CD8-positive, alpha-beta memory T cell (primary cell): ENCODE measurements around the gene VDR. TPM values are rescaled to one million over a fixed set of nuclear protein-coding genes. Genes with fewer than 3 reads are reported as not detected.

Experiments used
- CTCF ChIA-PET: fragments of 350-600 bp; sonication (Branson Sonifier 250); formaldehyde crosslinking; loops from one replicate; lab custom pipeline; 2021; ENCODE audit warnings: antibody characterized with exemption; lab: Charles Lee
- POLR2A ChIA-PET: fragments of 350-600 bp; sonication (Branson Sonifier 250); formaldehyde crosslinking; loops from one replicate; lab custom pipeline; 2021; ENCODE audit warnings: antibody characterized with exemption; lab: Charles Lee
- DNase-seq, 5 donors: peaks; one replicate each; pipeline versions ENCODE4 v3.0.0 to v3.0.0-alpha.2; 2020 to 2022; ENCODE audit warnings: mixed read lengths in 1 of 5
- H3K27ac ChIP-seq: one replicate; pipeline ENCODE4 v1.7.0; 2013; ENCODE audit warnings: low read depth, mild to moderate bottlenecking, low read length, moderate library complexity
- H3K27me3 ChIP-seq: 2 replicates; pipeline ENCODE4 v1.7.0; 2013; ENCODE audit warnings: low read length, mild to moderate bottlenecking; ENCODE audit not compliant: insufficient read depth, poor library complexity, severe bottlenecking
- H3K36me3 ChIP-seq: 2 replicates; pipeline ENCODE4 v1.7.0; 2013; ENCODE audit warnings: mild to moderate bottlenecking, low read length, moderate library complexity; ENCODE audit not compliant: insufficient read depth
- H3K4me1 ChIP-seq: 2 replicates; pipeline ENCODE4 v1.7.0; 2013; ENCODE audit warnings: mild to moderate bottlenecking, low read length, moderate library complexity; ENCODE audit not compliant: insufficient read depth
- H3K4me3 ChIP-seq: 2 replicates; pipeline ENCODE4 v1.7.0; 2013; ENCODE audit warnings: mild to moderate bottlenecking, low read length
- H3K9me3 ChIP-seq: 2 replicates; pipeline ENCODE4 v1.7.0; 2013; ENCODE audit warnings: mild to moderate bottlenecking, low read length
- H3K27ac Mint-ChIP-seq, 8 donors: one replicate each; pipeline ENCODE4 v1.8.0; 2020 to 2021; ENCODE audit warnings: mixed read lengths in 8 of 8, mild to moderate bottlenecking in 6 of 8, inconsistent platforms in 3 of 8, moderate library complexity in 3 of 8
- H3K27me3 Mint-ChIP-seq, 2 donors: one replicate each; pipeline ENCODE4 v1.8.0; 2020 to 2021; ENCODE audit warnings: mixed read lengths in 2 of 2, mild to moderate bottlenecking in 1 of 2, moderate library complexity in 1 of 2
- H3K36me3 Mint-ChIP-seq, 3 donors: one replicate each; pipeline ENCODE4 v1.8.0; 2020 to 2021; ENCODE audit warnings: mixed read lengths in 3 of 3, inconsistent platforms in 1 of 3, mild to moderate bottlenecking in 1 of 3
- H3K4me1 Mint-ChIP-seq, 3 donors: one replicate each; pipeline ENCODE4 v1.8.0; 2020 to 2021; ENCODE audit warnings: mixed read lengths in 3 of 3, inconsistent platforms in 1 of 3, mild to moderate bottlenecking in 1 of 3
- H3K4me3 Mint-ChIP-seq, 7 donors: one replicate each; pipeline ENCODE4 v1.8.0; 2020 to 2021; ENCODE audit warnings: mixed read lengths in 7 of 7, mild to moderate bottlenecking in 6 of 7, moderate library complexity in 4 of 7, inconsistent platforms in 2 of 7
- H3K9me3 Mint-ChIP-seq, 5 donors: one replicate each; pipeline ENCODE4 v1.8.0; 2020 to 2022; ENCODE audit warnings: mixed read lengths in 5 of 5, mild to moderate bottlenecking in 3 of 5, moderate library complexity in 2 of 5, inconsistent platforms in 1 of 5
- polyA plus RNA-seq: library from polyadenylated mRNA; unstranded; fragments of 300-500 nt; fragmentation: Illumina TruSeq; gene quantifications from one replicate; pipeline ENCODE4 v1.2.3, GENCODE V29; 2021
- total RNA-seq, 2 experiments: library from RNA; stranded (reverse); gene quantifications; one replicate each; pipeline ENCODE4 v1.2.3, GENCODE V29; 2021

VDR gene
- total and polyA plus RNA-seq, 3 experiments from 2014 or later: 0.54 to 83.4 (median 79.6) TPM

DNA sequence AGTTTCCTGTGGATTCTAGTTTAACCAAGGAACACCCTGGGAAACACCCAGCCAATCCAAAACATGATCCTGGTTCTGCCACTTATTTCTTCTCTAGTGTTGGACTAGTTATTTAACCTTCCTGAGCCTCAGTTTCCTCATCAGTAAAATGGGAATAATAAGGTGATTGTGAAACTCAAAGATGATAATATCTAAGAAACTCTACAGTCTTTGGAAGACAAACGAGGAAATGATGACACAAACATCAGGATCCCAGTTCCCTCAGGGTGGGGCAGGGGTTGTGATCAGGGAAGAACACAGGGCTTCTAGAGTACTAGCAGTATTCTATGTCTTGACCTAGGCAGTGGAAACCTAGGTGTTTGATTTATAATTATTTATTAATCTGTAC is 40.5 kb upstream of the VDR start:
- ChIA-PET CTCF (no interaction called here), POLR2A (no interaction called here)
- H3K27ac Mint-ChIP-seq: peak overlapping the region in 1 of 8 donors; percentile 19
- H3K27me3 Mint-ChIP-seq: peaks cover 19 to 25% of the 10 kb centered on the region in 2 donors
- no peak overlapping the region for H3K4me3 Mint-ChIP-seq
- Histone ChIP-seq H3K9me3 (no peaks in the 10 kb centered on the region), H3K36me3 (no peaks in the 10 kb centered on the region), H3K4me1 (no peaks in the 10 kb centered on the region), H3K4me3 (no peak overlapping the region), H3K27ac (no peak overlapping the region), H3K27me3 (no peaks in the 10 kb centered on the region)
- no peaks in the 10 kb centered on the region for H3K9me3 Mint-ChIP-seq
- H3K36me3 Mint-ChIP-seq: no peaks in the 10 kb centered on the region
- DNase-seq: no peak
- peaks cover 0 to 9% (median 7%) of the 10 kb centered on the region in 3 donors for H3K4me1 Mint-ChIP-seq

DNA sequence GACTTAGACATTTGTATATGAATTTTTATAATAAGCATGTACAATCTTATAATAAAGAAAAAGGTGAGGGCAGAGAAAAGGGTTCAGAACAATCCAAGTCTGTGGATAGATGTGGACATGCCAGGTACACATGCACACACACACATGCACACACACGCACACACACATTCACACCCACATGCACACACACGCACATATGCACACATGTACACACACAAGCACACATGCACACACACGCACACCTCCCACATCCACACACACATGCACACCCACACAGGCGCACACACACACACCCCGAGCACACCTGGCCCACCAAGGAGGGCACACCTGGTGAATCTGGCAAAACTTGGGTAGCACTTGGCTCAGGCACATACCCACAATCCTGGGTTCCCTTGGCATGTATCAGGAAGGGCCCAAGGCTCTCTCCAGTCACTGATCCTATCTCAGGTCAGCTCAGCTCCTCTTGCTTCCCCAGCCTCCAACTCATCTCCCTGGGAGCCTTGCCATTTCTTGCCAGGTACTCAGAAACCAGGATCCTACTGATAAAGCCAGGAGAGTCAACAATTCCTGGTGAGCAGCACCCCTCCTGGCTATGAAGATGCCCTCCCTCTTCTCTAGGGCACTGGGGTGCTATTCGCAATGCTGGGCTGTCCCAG is 40.0 kb upstream of the VDR start:
- no peaks in the 10 kb centered on the region for H3K9me3 ChIP-seq
- no peaks in the 10 kb centered on the region for H3K27me3 ChIP-seq
- ChIA-PET POLR2A (no interaction called here), CTCF (no interaction called here)
- H3K4me1 ChIP-seq: no peaks in the 10 kb centered on the region
- H3K27ac ChIP-seq: no peak overlapping the region
- Mint-ChIP-seq H3K4me3 (no peak overlapping the region), H3K9me3 (no peaks in the 10 kb centered on the region), H3K27ac (peak overlapping the region in 1 of 8 donors; percentile 19), H3K4me1 (peaks cover 0 to 9% (median 7%) of the 10 kb centered on the region in 3 donors), H3K27me3 (peaks cover 21 to 29% of the 10 kb centered on the region in 2 donors), H3K36me3 (no peaks in the 10 kb centered on the region)
- H3K4me3 ChIP-seq: no peak overlapping the region
- H3K36me3 ChIP-seq: no peaks in the 10 kb centered on the region
- no peak for DNase-seq

DNA sequence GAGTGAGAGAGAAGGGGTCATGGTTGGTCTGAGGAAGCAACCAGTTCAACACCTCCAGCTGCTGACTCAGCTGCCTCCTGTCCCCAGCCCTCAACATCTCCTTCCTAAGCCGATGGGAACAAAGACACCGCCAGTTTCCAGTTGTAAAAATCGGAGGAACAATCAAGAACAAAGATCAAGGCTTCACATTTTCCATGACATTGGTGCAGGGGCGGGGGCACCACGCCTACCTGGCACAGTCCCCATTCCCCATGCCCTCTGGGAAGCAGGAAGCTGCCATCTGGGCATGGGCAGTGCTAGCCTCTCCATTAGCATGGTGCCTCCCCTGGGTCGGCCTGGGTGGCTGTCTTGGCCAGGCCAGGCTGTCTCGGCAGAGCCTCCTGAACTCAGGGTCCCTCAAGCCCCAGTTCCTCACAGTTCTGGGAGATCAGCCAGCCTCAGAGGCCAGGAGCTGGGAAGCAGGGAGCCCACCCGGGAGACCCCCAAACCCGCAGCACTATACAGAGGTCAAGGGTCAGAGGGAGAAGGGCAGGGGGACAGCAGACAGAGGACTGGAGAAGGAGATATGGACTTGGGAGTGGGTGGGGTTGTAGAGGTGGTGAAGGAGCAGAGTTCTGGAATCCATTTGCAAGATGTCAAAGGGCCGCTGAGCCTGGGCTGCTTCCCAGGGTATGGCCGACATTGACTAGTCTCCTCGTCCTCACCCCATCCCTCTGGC is 39.0 kb upstream of the VDR start:
- Mint-ChIP-seq H3K27me3 (peaks cover 21 to 30% of the 10 kb centered on the region in 2 donors), H3K4me3 (no peak overlapping the region), H3K4me1 (peaks cover 0 to 9% (median 7%) of the 10 kb centered on the region in 3 donors), H3K9me3 (no peaks in the 10 kb centered on the region), H3K27ac (no peak overlapping the region), H3K36me3 (no peaks in the 10 kb centered on the region)
- H3K36me3 ChIP-seq: no peaks in the 10 kb centered on the region
- ChIA-PET CTCF (no interaction called here), POLR2A (no interaction called here)
- no peaks in the 10 kb centered on the region for H3K9me3 ChIP-seq
- no peak overlapping the region for H3K27ac ChIP-seq
- no peaks in the 10 kb centered on the region for H3K27me3 ChIP-seq
- DNase-seq: no peak
- no peak overlapping the region for H3K4me3 ChIP-seq
- no peaks in the 10 kb centered on the region for H3K4me1 ChIP-seq

DNA sequence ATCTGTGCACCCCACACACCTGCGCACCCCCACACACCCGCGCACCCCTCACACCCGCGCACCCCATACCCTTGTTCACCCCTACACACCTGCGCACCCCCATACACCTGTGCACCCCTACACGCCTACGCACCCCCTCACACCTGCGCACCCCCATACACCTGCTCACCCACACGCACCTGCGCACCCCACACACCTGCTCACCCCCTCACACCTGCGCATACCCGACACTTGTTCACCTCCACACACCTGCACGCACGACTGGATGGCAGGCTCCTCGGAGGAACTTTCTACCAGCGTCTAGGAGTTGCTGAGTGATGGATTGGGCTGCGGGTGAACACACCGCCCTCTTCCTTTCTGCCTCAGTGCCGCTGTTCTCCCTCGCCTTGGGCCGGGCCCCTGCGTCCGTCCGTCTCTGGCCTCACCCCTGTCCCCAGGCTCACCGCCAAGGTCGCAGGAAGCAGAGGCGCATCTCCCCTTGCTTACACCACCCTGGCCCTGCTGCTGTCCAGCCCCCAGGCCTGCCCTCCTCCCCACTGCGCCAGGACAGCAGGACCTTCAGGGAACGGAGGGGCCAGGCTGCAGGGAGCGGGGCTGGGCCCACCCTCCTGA is 37.9 kb upstream of the VDR start:
- H3K9me3 ChIP-seq: no peaks in the 10 kb centered on the region
- H3K27me3 ChIP-seq: no peaks in the 10 kb centered on the region
- Mint-ChIP-seq H3K27ac (no peak overlapping the region), H3K9me3 (no peaks in the 10 kb centered on the region), H3K36me3 (no peaks in the 10 kb centered on the region), H3K4me1 (peaks cover 0 to 9% (median 7%) of the 10 kb centered on the region in 3 donors), H3K27me3 (peaks cover 21 to 30% of the 10 kb centered on the region in 2 donors), H3K4me3 (no peak overlapping the region)
- POLR2A ChIA-PET: no interaction called here
- no peak overlapping the region for H3K4me3 ChIP-seq
- CTCF ChIA-PET: no interaction called here
- H3K27ac ChIP-seq: no peak overlapping the region
- no peaks in the 10 kb centered on the region for H3K36me3 ChIP-seq
- DNase-seq: no peak
- no peaks in the 10 kb centered on the region for H3K4me1 ChIP-seq

DNA sequence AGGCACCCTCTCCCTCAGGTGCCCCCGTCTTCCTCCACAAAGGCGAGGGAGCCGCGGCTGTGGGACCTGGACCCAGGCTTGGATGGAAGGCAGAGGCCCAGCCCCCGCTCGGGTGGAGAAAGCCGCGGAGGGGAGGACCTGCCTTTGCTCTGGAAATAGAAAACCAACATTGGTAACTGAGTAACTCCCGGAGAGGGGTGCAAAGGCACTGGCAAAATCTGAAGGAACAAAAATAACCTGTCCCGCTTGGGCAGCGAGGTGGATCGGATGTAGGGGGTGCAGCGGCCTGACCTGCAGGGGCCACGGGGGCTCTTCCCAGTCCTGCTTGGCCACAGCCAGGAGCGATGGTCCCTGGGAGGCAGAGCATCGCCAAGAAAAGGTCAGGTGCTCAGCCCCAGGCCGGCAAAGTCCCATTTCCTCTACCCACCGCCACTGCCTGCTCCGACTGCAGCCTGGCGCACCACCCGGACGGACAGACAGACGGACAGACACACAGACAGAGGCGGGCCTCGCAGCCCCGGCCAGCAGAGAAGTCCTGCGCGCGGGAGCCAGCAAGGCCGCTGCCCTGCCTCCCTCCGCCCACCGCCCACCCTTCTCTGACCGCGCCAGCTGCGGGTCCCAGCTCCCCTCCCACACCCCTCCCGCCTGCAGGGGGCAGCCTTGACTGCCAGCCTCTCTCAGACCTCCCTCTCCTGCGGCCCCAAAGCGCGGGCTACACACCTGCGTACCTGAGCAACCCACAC is 37.2 kb upstream of the VDR start:
- Histone ChIP-seq H3K36me3 (no peaks in the 10 kb centered on the region), H3K4me1 (no peaks in the 10 kb centered on the region), H3K4me3 (no peak overlapping the region), H3K27me3 (no peaks in the 10 kb centered on the region), H3K9me3 (no peaks in the 10 kb centered on the region), H3K27ac (no peak overlapping the region)
- Mint-ChIP-seq H3K4me1 (peaks cover 0 to 9% (median 7%) of the 10 kb centered on the region in 3 donors), H3K9me3 (no peaks in the 10 kb centered on the region), H3K4me3 (no peak overlapping the region), H3K27me3 (peaks cover 21 to 30% of the 10 kb centered on the region in 2 donors), H3K36me3 (no peaks in the 10 kb centered on the region), H3K27ac (no peak overlapping the region)
- CTCF ChIA-PET: no interaction called here
- DNase-seq: peak in 4 of 5 donors; percentile 27 to 38 (median 32)
- POLR2A ChIA-PET: no interaction called here

DNA sequence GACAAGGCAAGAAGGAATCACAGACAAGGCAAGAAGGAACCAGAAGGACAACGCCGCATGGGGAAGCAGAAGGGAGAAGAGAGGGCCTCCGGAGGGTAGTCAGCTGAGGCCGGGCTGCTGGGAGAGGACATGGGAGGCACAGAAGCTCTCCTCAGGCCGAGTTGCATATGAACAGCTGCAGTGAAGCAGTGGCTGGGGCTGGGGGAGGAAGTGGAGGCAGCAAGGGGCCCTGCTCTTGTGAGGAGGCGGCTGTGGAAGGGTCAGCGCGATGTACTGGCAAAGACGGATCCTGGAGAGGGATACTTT is 36.6 kb upstream of the VDR start:
- CTCF ChIA-PET: interaction anchor here (1.4 kb wide), 1 partner anchor 22 kb away, joined by 4 read pairs; the partner anchor contains the start of gene TMEM106C
- Histone ChIP-seq H3K36me3 (no peaks in the 10 kb centered on the region), H3K9me3 (no peaks in the 10 kb centered on the region), H3K27me3 (no peaks in the 10 kb centered on the region), H3K4me3 (no peak overlapping the region), H3K4me1 (no peaks in the 10 kb centered on the region), H3K27ac (no peak overlapping the region)
- no peaks in the 10 kb centered on the region for H3K9me3 Mint-ChIP-seq
- no peak overlapping the region for H3K27ac Mint-ChIP-seq
- peaks cover 18 to 24% of the 10 kb centered on the region in 2 donors for H3K27me3 Mint-ChIP-seq
- no peaks in the 10 kb centered on the region for H3K36me3 Mint-ChIP-seq
- POLR2A ChIA-PET: no interaction called here
- DNase-seq: no peak
- H3K4me3 Mint-ChIP-seq: no peak overlapping the region
- H3K4me1 Mint-ChIP-seq: peaks cover 0 to 9% (median 7%) of the 10 kb centered on the region in 3 donors

DNA sequence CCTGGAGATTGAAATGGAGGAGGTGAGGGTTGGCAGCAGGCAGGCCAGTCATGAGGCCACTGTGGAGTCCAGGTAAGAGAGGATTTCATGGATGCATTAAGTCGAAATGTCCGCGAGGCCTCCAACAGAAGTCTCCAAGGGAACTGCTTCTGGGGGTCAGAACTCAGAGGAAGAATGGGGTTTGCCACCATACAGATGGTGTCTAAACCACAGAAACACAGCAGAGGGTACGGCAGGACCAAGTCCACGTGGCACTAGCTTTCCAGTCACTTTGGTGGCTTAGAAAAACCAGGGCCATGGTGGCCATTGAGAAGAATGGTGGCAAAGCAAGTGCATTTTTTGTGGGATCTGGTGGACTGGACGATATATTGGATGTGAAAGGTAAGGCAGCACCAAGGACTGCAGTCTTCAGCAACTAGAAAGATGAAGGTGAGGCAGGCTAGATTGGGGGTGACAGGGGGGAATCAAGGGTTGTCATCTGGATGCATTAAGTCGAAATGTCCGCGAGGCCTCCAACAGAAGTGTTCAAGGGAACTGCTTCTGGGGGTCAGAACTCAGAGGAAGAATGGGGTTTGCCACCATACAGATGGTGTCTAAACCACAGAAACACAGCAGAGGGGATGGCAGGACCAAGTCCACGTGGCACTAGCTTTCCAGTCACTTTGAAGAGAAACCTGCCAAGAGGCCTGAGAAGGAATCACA is 36.1 kb upstream of the VDR start:
- H3K4me1 ChIP-seq: no peaks in the 10 kb centered on the region
- Mint-ChIP-seq H3K27me3 (peaks cover 18 to 24% of the 10 kb centered on the region in 2 donors), H3K4me3 (no peak overlapping the region), H3K27ac (peak overlapping the region in 1 of 8 donors; percentile 32), H3K4me1 (peaks cover 0 to 9% (median 7%) of the 10 kb centered on the region in 3 donors), H3K36me3 (no peaks in the 10 kb centered on the region), H3K9me3 (no peaks in the 10 kb centered on the region)
- ChIA-PET POLR2A (no interaction called here), CTCF (interaction anchor here (1.4 kb wide), 1 partner anchor 22 kb away, joined by 4 read pairs; the partner anchor contains the start of gene TMEM106C)
- H3K9me3 ChIP-seq: no peaks in the 10 kb centered on the region
- H3K36me3 ChIP-seq: no peaks in the 10 kb centered on the region
- no peak overlapping the region for H3K27ac ChIP-seq
- H3K27me3 ChIP-seq: no peaks in the 10 kb centered on the region
- DNase-seq: no peak
- H3K4me3 ChIP-seq: no peak overlapping the region
